ENCODE results near the gene CNPY4. TPM values are rescaled to one million over a fixed set of nuclear protein-coding genes. Genes with fewer than 3 reads are reported as not detected.

Gene CNPY4
- total and polyA plus RNA-seq, 2 donors (not counting 3 experiments of a cell fraction or from before 2014, with no cell fraction given) = 28.6 to 33.7 TPM

DNA sequence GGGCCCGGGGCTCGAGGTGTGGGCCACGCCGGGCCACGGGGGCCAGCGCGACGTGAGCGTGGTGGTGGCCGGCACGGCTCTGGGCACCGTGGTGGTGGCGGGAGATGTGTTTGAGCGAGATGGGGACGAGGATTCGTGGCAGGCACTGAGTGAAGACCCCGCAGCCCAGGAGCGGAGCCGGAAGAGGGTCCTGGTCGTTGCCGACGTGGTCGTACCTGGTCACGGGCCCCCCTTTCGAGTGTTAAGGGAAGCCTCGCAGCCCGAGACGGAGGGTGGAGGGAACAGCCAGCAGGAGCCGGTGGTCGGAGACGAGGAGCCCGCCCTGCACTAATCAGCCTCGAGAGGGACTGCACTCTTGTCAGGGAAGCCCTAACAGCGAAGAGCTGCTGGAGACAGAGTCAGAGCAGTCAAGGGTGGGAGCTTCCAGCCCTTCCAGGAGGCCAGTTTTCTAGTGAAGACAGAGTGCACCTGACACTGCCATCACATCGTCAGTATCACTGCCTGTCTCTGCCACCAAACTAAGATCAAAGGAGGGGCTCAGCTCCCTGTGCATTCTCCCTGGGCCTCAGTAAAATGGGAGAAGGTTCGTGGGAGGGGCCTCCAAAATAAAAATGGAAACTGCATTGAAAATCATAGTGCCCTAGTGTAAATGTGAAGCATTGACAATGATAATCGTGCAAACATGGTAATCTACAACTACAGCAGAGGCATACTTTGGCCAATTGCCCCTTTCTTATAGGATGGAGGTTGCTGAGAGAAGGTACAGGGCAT lies 8.6 kb downstream of the CNPY4 start:
- Histone ChIP-seq H3K4me2 (ENCODE audit: insufficient read depth, low read length) (peak overlapping the region; percentile 72), H4K20me1 (replicated peaks; ENCODE audit: control insufficient read depth, extremely low read depth, insufficient read depth, low read length) (no peaks in the 10 kb centered on the region), H3K9me3 (replicated peaks; ENCODE audit: control insufficient read depth, insufficient read depth, low read length) (no peaks in the 10 kb centered on the region), H3K36me3 (ENCODE audit: control insufficient read depth in 2 of 2, extremely low read depth in 1 of 2, insufficient read depth in 2 of 2, low read length in 2 of 2) (peaks cover 0 to 2% of the 10 kb centered on the region in 2 experiments), H3K9me1 (replicated peaks; ENCODE audit: control insufficient read depth, extremely low read depth, insufficient read depth, low read length) (no peaks in the 10 kb centered on the region), H2AFZ (ENCODE audit: low read depth, low read length) (peak overlapping the region; percentile 77), H3K4me3 (replicated peaks in 1 of 3; ENCODE audit: insufficient read depth in 1 of 3, low read depth in 1 of 3, low read length in 3 of 3) (peak overlapping the region; percentile 86 to 96 (median 93)), H3K9ac (replicated peaks; ENCODE audit: extremely low read depth, insufficient read depth, low read length) (peak overlapping the region; percentile 99), H3K27ac (ENCODE audit: insufficient read depth, low read depth, low read length) (no peak overlapping the region), H3K27me3 (ENCODE audit: control insufficient read depth in 2 of 2, insufficient read depth in 2 of 2, low read length in 2 of 2) (no peaks in the 10 kb centered on the region), H3K79me2 (ENCODE audit: control insufficient read depth, insufficient read depth, low read length) (no peaks in the 10 kb centered on the region), H3K4me1 (ENCODE audit: control insufficient read depth, extremely low read depth, insufficient read depth, low read length) (peaks cover 11% of the 10 kb centered on the region)
- ChIA-PET CTCF (interaction anchor here (0.9 to 2.8 kb wide), 7 partner anchors 14 to 280 kb away, joined by 3 to 13 read pairs (median 4); partner anchors contain the start of genes AP4M1 and MCM7), POLR2A (interaction anchor here (0.9 to 1.0 kb wide), 2 partner anchors 27 to 113 kb away, joined by 3 to 4 read pairs; partner anchors contain the start of genes AP4M1, MCM7 and ZKSCAN1)
- intact Hi-C loops (cut with micrococcal nuclease) (loop anchor here (2.0 to 5.0 kb wide), 2 partner anchors 41 to 136 kb away; no protein-coding TSS in a partner anchor), dilution Hi-C loops (cut with MboI; ENCODE audit: extremely low pct_ligation_motif_present, low sequenced_read_pairs) (no loop called here)
- TF ChIP-seq, protein P1, sequence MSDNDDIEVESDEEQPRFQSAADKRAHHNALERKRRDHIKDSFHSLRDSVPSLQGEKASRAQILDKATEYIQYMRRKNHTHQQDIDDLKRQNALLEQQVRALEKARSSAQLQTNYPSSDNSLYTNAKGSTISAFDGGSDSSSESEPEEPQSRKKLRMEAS (IDR thresholded peaks at IDR 0.05; ENCODE audit: insufficient read depth, insufficient read length) = no peak
- TF ChIP-seq, protein P2, sequence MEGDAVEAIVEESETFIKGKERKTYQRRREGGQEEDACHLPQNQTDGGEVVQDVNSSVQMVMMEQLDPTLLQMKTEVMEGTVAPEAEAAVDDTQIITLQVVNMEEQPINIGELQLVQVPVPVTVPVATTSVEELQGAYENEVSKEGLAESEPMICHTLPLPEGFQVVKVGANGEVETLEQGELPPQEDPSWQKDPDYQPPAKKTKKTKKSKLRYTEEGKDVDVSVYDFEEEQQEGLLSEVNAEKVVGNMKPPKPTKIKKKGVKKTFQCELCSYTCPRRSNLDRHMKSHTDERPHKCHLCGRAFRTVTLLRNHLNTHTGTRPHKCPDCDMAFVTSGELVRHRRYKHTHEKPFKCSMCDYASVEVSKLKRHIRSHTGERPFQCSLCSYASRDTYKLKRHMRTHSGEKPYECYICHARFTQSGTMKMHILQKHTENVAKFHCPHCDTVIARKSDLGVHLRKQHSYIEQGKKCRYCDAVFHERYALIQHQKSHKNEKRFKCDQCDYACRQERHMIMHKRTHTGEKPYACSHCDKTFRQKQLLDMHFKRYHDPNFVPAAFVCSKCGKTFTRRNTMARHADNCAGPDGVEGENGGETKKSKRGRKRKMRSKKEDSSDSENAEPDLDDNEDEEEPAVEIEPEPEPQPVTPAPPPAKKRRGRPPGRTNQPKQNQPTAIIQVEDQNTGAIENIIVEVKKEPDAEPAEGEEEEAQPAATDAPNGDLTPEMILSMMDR (IDR thresholded peaks at IDR 0.05; ENCODE audit: extremely low read depth in 1 of 2, insufficient read depth in 1 of 2, low read depth in 1 of 2, low read length in 2 of 2) = peak in 1 of 2 donors; percentile 1
- DNase-seq (ENCODE audit: low read depth, low spot score) (no peak), FAIRE-seq (no peak)
- BruUV-seq (replicated peaks) = no TSS peak

GRCh38 chr7:100128637-100128963 lies 9.2 kb downstream of the CNPY4 start:
- no TSS peak for BruUV-seq (replicated peaks)
- Histone ChIP-seq H3K27ac (ENCODE audit: insufficient read depth, low read depth, low read length) (no peak overlapping the region), H3K4me2 (ENCODE audit: insufficient read depth, low read length) (no peak overlapping the region), H3K4me3 (replicated peaks in 1 of 3; ENCODE audit: insufficient read depth in 1 of 3, low read depth in 1 of 3, low read length in 3 of 3) (no peak overlapping the region), H3K9me1 (replicated peaks; ENCODE audit: control insufficient read depth, extremely low read depth, insufficient read depth, low read length) (no peaks in the 10 kb centered on the region), H3K79me2 (ENCODE audit: control insufficient read depth, insufficient read depth, low read length) (no peaks in the 10 kb centered on the region), H4K20me1 (replicated peaks; ENCODE audit: control insufficient read depth, extremely low read depth, insufficient read depth, low read length) (no peaks in the 10 kb centered on the region), H2AFZ (ENCODE audit: low read depth, low read length) (no peak overlapping the region), H3K36me3 (ENCODE audit: control insufficient read depth in 2 of 2, extremely low read depth in 1 of 2, insufficient read depth in 2 of 2, low read length in 2 of 2) (peaks cover 0 to 2% of the 10 kb centered on the region in 2 experiments), H3K9ac (replicated peaks; ENCODE audit: extremely low read depth, insufficient read depth, low read length) (no peak overlapping the region), H3K27me3 (ENCODE audit: control insufficient read depth in 2 of 2, insufficient read depth in 2 of 2, low read length in 2 of 2) (no peaks in the 10 kb centered on the region), H3K9me3 (replicated peaks; ENCODE audit: control insufficient read depth, insufficient read depth, low read length) (no peaks in the 10 kb centered on the region), H3K4me1 (ENCODE audit: control insufficient read depth, extremely low read depth, insufficient read depth, low read length) (peaks cover 11% of the 10 kb centered on the region)
- POLR2A ChIA-PET = interaction anchor here (0.9 to 1.0 kb wide), 2 partner anchors 28 to 113 kb away, joined by 3 to 4 read pairs; partner anchors contain the start of genes AP4M1, MCM7 and ZKSCAN1
- FAIRE-seq (peak; percentile 46), DNase-seq (ENCODE audit: low read depth, low spot score) (no peak)
- CTCF ChIA-PET = interaction anchor here (0.9 to 2.8 kb wide), 7 partner anchors 13 to 279 kb away, joined by 3 to 13 read pairs (median 4); partner anchors contain the start of genes AP4M1 and MCM7
- dilution Hi-C loops (cut with MboI; ENCODE audit: extremely low pct_ligation_motif_present, low sequenced_read_pairs) = no loop called here
- intact Hi-C loops (cut with micrococcal nuclease) = loop anchor here (5.0 kb wide), 1 partner anchor 136 kb away; no protein-coding TSS in a partner anchor
- TF ChIP-seq GATA2 (IDR thresholded peaks at IDR 0.05; ENCODE audit: insufficient read depth, insufficient read length, low read depth, low read length) = no peak
- TF ChIP-seq, protein P2 (IDR thresholded peaks at IDR 0.05; ENCODE audit: extremely low read depth in 1 of 2, insufficient read depth in 1 of 2, low read depth in 1 of 2, low read length in 2 of 2) = no peak
- TF ChIP-seq, protein P1 (IDR thresholded peaks at IDR 0.05; ENCODE audit: insufficient read depth, insufficient read length) = no peak
- TF ChIP-seq POLR2A (IDR thresholded peaks at IDR 0.05; ENCODE audit: low read depth, low read length) = no peak
- no peak for TF ChIP-seq FOS (IDR thresholded peaks at IDR 0.05; ENCODE audit: borderline replicate concordance, insufficient read depth, low read length)
